ENCODE results near the gene SIX3. TPM values are rescaled to one million over a fixed set of nuclear protein-coding genes. Genes with fewer than 3 reads are reported as not detected.
A peak's percentile ranks its signal among the peaks of the same experiment; 100 is the strongest.

Gene SIX3
- total RNA-seq, 1 experiment from 2014 or later = 13.2 TPM

DNA sequence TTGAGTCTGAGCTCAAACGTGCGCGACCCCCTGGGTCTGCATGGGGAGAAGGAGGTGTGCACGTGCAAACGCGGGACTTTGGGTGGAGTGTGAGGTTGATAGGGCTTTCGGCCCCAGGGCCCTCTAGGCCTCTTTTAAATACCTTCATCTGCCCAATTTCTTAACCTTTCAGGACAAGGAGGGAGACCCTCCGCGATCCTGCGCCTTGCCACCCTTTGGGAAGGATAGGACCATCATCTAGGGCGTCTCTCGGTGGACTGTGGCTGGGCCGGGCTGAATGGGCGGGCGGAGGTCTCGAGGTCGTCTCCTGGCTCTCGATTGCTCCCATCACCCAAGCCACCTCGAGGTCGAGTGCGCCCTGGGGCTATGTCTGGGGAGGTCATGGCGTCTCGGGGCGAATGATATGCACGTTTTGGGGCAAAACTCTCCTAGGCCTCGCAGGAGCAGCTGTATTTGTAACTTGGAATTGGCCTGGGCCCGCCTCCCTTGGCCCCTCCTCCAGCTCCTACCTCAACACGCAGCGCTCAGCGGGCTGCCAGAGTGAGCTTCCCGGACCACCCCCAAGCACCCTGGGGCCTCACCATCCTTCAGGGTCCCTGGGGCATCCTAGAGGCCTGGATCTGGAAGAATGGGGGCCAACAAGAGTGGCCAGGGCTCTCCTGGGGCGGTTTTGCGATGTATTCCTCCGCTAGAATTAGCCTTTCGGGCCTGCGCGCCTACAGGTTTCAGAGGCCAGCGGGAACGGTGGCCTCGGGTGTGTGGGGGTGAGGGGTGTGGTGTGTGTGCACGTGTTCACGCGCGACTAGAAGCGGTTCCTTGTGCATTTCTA is 8.7 kb upstream of the SIX3 start:
- H3K27me3 Mint-ChIP-seq (ENCODE audit: low read depth) = peaks cover 94% of the 10 kb centered on the region
- no peaks in the 10 kb centered on the region for H3K36me3 Mint-ChIP-seq
- peaks cover 54% of the 10 kb centered on the region for H3K4me1 Mint-ChIP-seq
- H3K4me3 Mint-ChIP-seq = peak overlapping the region; percentile 77
- H3K9me3 Mint-ChIP-seq = no peaks in the 10 kb centered on the region
- DNase-seq (ENCODE audit: low spot score) (peak; percentile 54), ATAC-seq (no peak)
- ChIA-PET POLR2A (no interaction called here), CTCF (interaction anchor here (0.6 to 1.1 kb wide), 4 partner anchors 9 to 163 kb away, joined by 3 read pairs; partner anchors contain the start of gene SIX2)
- no peak overlapping the region for H3K27ac Mint-ChIP-seq
- no peak for TF ChIP-seq JAZF1 (CRISPR knock-in tag; IDR thresholded peaks at IDR 0.05)
- TF ChIP-seq, protein P1, sequence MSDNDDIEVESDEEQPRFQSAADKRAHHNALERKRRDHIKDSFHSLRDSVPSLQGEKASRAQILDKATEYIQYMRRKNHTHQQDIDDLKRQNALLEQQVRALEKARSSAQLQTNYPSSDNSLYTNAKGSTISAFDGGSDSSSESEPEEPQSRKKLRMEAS (CRISPR knock-in tag; IDR thresholded peaks at IDR 0.05) = 0 out of 2 replicates have a peak, but pooled peaks have one; percentile 23
- TF ChIP-seq, protein P2, sequence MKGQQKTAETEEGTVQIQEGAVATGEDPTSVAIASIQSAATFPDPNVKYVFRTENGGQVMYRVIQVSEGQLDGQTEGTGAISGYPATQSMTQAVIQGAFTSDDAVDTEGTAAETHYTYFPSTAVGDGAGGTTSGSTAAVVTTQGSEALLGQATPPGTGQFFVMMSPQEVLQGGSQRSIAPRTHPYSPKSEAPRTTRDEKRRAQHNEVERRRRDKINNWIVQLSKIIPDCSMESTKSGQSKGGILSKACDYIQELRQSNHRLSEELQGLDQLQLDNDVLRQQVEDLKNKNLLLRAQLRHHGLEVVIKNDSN (CRISPR knock-in tag; IDR thresholded peaks at IDR 0.05) = 0 out of 2 replicates have a peak, but pooled peaks have one; percentile 39
- no peak for TF ChIP-seq NFATC4 (CRISPR knock-in tag; IDR thresholded peaks at IDR 0.05)
- no peak for TF ChIP-seq NFE2L1 (CRISPR knock-in tag; IDR thresholded peaks at IDR 0.05)
- peak; percentile 42 for TF ChIP-seq ZNF423 (CRISPR knock-in tag; IDR thresholded peaks at IDR 0.05)
- TF ChIP-seq, protein P3, sequence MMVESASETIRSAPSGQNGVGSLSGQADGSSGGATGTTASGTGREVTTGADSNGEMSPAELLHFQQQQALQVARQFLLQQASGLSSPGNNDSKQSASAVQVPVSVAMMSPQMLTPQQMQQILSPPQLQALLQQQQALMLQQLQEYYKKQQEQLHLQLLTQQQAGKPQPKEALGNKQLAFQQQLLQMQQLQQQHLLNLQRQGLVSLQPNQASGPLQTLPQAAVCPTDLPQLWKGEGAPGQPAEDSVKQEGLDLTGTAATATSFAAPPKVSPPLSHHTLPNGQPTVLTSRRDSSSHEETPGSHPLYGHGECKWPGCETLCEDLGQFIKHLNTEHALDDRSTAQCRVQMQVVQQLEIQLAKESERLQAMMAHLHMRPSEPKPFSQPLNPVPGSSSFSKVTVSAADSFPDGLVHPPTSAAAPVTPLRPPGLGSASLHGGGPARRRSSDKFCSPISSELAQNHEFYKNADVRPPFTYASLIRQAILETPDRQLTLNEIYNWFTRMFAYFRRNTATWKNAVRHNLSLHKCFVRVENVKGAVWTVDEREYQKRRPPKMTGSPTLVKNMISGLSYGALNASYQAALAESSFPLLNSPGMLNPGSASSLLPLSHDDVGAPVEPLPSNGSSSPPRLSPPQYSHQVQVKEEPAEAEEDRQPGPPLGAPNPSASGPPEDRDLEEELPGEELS (CRISPR knock-in tag; IDR thresholded peaks at IDR 0.05) = no peak
- no peak for TF ChIP-seq TEAD4 (CRISPR knock-in tag; IDR thresholded peaks at IDR 0.05)
- TF ChIP-seq, protein P4, sequence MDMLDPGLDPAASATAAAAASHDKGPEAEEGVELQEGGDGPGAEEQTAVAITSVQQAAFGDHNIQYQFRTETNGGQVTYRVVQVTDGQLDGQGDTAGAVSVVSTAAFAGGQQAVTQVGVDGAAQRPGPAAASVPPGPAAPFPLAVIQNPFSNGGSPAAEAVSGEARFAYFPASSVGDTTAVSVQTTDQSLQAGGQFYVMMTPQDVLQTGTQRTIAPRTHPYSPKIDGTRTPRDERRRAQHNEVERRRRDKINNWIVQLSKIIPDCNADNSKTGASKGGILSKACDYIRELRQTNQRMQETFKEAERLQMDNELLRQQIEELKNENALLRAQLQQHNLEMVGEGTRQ (CRISPR knock-in tag; IDR thresholded peaks at IDR 0.05) = peak; percentile 40; the same call in 1 of the 2 replicates
- no peak for TF ChIP-seq ESRRA (CRISPR knock-in tag; IDR thresholded peaks at IDR 0.05; ENCODE audit: borderline replicate concordance)
- no peak for TF ChIP-seq EMX1 (CRISPR knock-in tag; IDR thresholded peaks at IDR 0.05)

DNA sequence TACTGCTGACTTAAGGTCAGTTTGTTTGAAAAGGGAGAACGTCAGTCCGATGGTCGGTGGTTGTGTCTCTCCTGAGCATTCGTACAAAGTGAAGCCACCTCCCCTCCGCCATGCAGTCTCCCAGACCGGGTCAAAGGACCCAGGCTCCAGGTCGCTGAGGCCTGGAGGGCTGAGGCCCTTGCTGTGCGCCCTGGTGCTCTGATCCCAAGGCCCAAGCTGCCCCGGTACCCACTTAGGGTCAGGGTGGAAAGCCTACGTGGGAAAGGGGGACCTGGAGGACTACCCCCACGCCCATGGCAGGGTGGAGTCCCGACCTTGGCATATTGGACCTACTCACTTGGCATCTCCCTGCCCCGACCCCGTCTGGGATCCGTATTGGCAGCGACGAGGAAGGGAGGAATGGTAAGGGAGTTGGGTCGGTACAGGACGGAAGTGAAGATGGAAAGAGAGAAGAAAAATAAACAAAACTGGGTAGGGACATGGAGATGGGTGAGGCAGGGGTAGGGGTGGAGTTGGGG is 8.0 kb upstream of the SIX3 start:
- Mint-ChIP-seq H3K27me3 (ENCODE audit: low read depth) (peaks cover 94% of the 10 kb centered on the region), H3K36me3 (no peaks in the 10 kb centered on the region), H3K27ac (no peak overlapping the region), H3K4me3 (peak overlapping the region; percentile 77), H3K4me1 (peaks cover 51% of the 10 kb centered on the region), H3K9me3 (no peaks in the 10 kb centered on the region)
- ChIA-PET POLR2A (no interaction called here), CTCF (interaction anchor here (0.6 to 1.1 kb wide), 6 partner anchors 10 to 261 kb away, joined by 3 to 9 read pairs (median 3); partner anchors contain the start of gene SIX2)
- peak; percentile 21 for DNase-seq (ENCODE audit: low spot score)
- TF ChIP-seq ZNF138 (CRISPR knock-in tag; conservative IDR thresholded peaks at IDR 0.05) = no peak
- no peak for TF ChIP-seq NFE2L1 (CRISPR knock-in tag; IDR thresholded peaks at IDR 0.05)
- no peak for TF ChIP-seq NR3C1 (CRISPR knock-in tag; conservative IDR thresholded peaks at IDR 0.05; ENCODE audit: low read depth)
- TF ChIP-seq JAZF1 (CRISPR knock-in tag; IDR thresholded peaks at IDR 0.05) = no peak
- no peak for TF ChIP-seq MXD4 (CRISPR knock-in tag; IDR thresholded peaks at IDR 0.05; ENCODE audit: borderline replicate concordance)
- TF ChIP-seq TEAD4 (CRISPR knock-in tag; IDR thresholded peaks at IDR 0.05) = no peak
- no peak for TF ChIP-seq ZBTB21 (CRISPR knock-in tag; IDR thresholded peaks at IDR 0.05; ENCODE audit: borderline replicate concordance)
- no peak for TF ChIP-seq NFYB (CRISPR knock-in tag; conservative IDR thresholded peaks at IDR 0.05; ENCODE audit: low read depth)
- TF ChIP-seq, protein P5, sequence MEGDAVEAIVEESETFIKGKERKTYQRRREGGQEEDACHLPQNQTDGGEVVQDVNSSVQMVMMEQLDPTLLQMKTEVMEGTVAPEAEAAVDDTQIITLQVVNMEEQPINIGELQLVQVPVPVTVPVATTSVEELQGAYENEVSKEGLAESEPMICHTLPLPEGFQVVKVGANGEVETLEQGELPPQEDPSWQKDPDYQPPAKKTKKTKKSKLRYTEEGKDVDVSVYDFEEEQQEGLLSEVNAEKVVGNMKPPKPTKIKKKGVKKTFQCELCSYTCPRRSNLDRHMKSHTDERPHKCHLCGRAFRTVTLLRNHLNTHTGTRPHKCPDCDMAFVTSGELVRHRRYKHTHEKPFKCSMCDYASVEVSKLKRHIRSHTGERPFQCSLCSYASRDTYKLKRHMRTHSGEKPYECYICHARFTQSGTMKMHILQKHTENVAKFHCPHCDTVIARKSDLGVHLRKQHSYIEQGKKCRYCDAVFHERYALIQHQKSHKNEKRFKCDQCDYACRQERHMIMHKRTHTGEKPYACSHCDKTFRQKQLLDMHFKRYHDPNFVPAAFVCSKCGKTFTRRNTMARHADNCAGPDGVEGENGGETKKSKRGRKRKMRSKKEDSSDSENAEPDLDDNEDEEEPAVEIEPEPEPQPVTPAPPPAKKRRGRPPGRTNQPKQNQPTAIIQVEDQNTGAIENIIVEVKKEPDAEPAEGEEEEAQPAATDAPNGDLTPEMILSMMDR (IDR thresholded peaks at IDR 0.05) = no peak
- TF ChIP-seq, protein P6, sequence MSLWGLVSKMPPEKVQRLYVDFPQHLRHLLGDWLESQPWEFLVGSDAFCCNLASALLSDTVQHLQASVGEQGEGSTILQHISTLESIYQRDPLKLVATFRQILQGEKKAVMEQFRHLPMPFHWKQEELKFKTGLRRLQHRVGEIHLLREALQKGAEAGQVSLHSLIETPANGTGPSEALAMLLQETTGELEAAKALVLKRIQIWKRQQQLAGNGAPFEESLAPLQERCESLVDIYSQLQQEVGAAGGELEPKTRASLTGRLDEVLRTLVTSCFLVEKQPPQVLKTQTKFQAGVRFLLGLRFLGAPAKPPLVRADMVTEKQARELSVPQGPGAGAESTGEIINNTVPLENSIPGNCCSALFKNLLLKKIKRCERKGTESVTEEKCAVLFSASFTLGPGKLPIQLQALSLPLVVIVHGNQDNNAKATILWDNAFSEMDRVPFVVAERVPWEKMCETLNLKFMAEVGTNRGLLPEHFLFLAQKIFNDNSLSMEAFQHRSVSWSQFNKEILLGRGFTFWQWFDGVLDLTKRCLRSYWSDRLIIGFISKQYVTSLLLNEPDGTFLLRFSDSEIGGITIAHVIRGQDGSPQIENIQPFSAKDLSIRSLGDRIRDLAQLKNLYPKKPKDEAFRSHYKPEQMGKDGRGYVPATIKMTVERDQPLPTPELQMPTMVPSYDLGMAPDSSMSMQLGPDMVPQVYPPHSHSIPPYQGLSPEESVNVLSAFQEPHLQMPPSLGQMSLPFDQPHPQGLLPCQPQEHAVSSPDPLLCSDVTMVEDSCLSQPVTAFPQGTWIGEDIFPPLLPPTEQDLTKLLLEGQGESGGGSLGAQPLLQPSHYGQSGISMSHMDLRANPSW (CRISPR knock-in tag; conservative IDR thresholded peaks at IDR 0.05; ENCODE audit: low read depth) = no peak
- TF ChIP-seq, protein P2 (CRISPR knock-in tag; IDR thresholded peaks at IDR 0.05) = no peak
- TF ChIP-seq RELA (CRISPR knock-in tag; IDR thresholded peaks at IDR 0.05; ENCODE audit: borderline replicate concordance) = no peak
- no peak for TF ChIP-seq SOX15 (CRISPR knock-in tag; IDR thresholded peaks at IDR 0.05)
- no peak for ATAC-seq
